HepG2 (cell line): ENCODE data around the gene ZNF581. TPM values are rescaled to one million over a fixed set of nuclear protein-coding genes. Genes with fewer than 3 reads are reported as not detected.

Source experiments
- ATAC-seq: fragments of 200-7000 bp; cut with Tn5 transposase; 3 replicates; pipeline ENCODE4 v1.9.1; 2020; ENCODE audit warnings: mild to moderate bottlenecking, moderate library complexity
- BruUV-seq: library from RNA; stranded (reverse); fragments of 400-500 nt; replicated peaks from 2 replicates; lab custom pipeline; 2021; lab: Mats Ljungman, UMichigan
- CTCF ChIA-PET: fragments of 300-600 bp; formaldehyde crosslinking; extraction: SDS; loops from one replicate; lab custom pipeline; 2021; ENCODE audit warnings: low total read pairs, inconsistent platforms, low intra/inter-chr PET ratio; lab: Yijun Ruan, JAX
- POLR2A ChIA-PET: fragments of 350-600 bp; sonication (Branson Sonifier 250); formaldehyde crosslinking; loops from one replicate; lab custom pipeline; 2020; ENCODE audit warnings: antibody characterized with exemption, inconsistent platforms; lab: Yijun Ruan, JAX
- DNase-seq: peaks from one replicate; pipeline ENCODE4 v3.0.0-alpha.2; 2015; ENCODE audit warnings: low spot score
- FAIRE-seq: peaks from 3 replicates; lab custom pipeline; 2011; peaks lifted over from hg19 to GRCh38; lab: Jason Lieb, UNC
- H2AFZ ChIP-seq: one replicate; pipeline ENCODE4 v1.6.1; 2011; ENCODE audit warnings: low read length, inconsistent platforms
- H3K27ac ChIP-seq: fragments of 300-600 bp; 3 replicates; pipeline ENCODE4 v1.8.0; 2011; ENCODE audit warnings: mixed run types, mild to moderate bottlenecking, mixed read lengths, low read length, inconsistent platforms; ENCODE audit not compliant: insufficient read depth; ENCODE audit errors: extremely low read length
- H3K27me3 ChIP-seq, 2 experiments: fragments of 200-600 bp in 1 of 2; 2 replicates in 1 of 2; 3 replicates in 1 of 2; pipeline versions ENCODE4 v1.6.0 to v1.8.0; 2011; ENCODE audit warnings: low read length in 2 of 2, mild to moderate bottlenecking in 2 of 2, moderate library complexity in 2 of 2, inconsistent platforms in 1 of 2; ENCODE audit not compliant: insufficient read depth in 2 of 2, control insufficient read depth in 1 of 2
- H3K36me3 ChIP-seq, 2 experiments: fragments of 200-600 bp in 1 of 2; replicated peaks in 1 of 2; 2 replicates in 1 of 2; 3 replicates in 1 of 2; pipeline versions ENCODE4 v1.5.1 to v1.8.0; 2011; ENCODE audit warnings: low read length in 2 of 2, inconsistent platforms in 1 of 2; ENCODE audit not compliant: insufficient read depth in 2 of 2, control insufficient read depth in 1 of 2
- H3K4me1 ChIP-seq: 2 replicates; pipeline ENCODE4 v1.5.1; 2012; ENCODE audit warnings: low read length, inconsistent platforms; ENCODE audit not compliant: insufficient read depth
- H3K4me2 ChIP-seq: 2 replicates; pipeline ENCODE4 v1.6.0; 2011; ENCODE audit warnings: low read depth, low read length, inconsistent platforms
- H3K4me3 ChIP-seq, 3 experiments: fragments of 200-600 bp in 1 of 3; sonication (generic), shearing (Covaris generic) in 1 of 3; replicated peaks in 1 of 3; 2 replicates each; pipeline ENCODE4 v1.5.1; 2011 to 2016; ENCODE audit warnings: low read length in 3 of 3, inconsistent platforms in 2 of 3, low read depth in 2 of 3, mild to moderate bottlenecking in 2 of 3, control low read depth in 1 of 3, mixed read lengths in 1 of 3; ENCODE audit not compliant: insufficient read depth in 1 of 3
- H3K79me2 ChIP-seq: one replicate; pipeline ENCODE4 v1.6.1; 2011; ENCODE audit warnings: low read length, inconsistent platforms; ENCODE audit not compliant: insufficient read depth
- H3K9ac ChIP-seq: 2 replicates; pipeline ENCODE4 v1.6.0; 2011; ENCODE audit warnings: mild to moderate bottlenecking, low read depth, low read length, inconsistent platforms; ENCODE audit not compliant: insufficient read depth
- H3K9me3 ChIP-seq: 2 replicates; pipeline ENCODE4 v1.5.1; 2012; ENCODE audit warnings: mild to moderate bottlenecking, low read length
- H4K20me1 ChIP-seq: 2 replicates; pipeline ENCODE4 v1.6.0; 2011; ENCODE audit warnings: inconsistent platforms, mild to moderate bottlenecking, low read length, moderate library complexity; ENCODE audit not compliant: insufficient read depth
- BORCS8-MEF2B ChIP-seq: sonication (generic); formaldehyde crosslinking; IDR thresholded peaks from 2 replicates; pipeline ENCODE4 v1.8.0; 2022; ENCODE audit warnings: mild to moderate bottlenecking, missing genetic modification reagents
- CCAR2 ChIP-seq: fragments of 200-400 bp; formaldehyde crosslinking; optimal IDR thresholded peaks from 2 replicates; pipeline ENCODE3; 2018; ENCODE audit warnings: low read depth, mild to moderate bottlenecking, low read length, moderate library complexity
- CHCHD3 ChIP-seq: sonication (generic); formaldehyde crosslinking; IDR thresholded peaks from 2 replicates; pipeline ENCODE4 v1.8.0; 2022; ENCODE audit warnings: mild to moderate bottlenecking, missing genetic modification reagents, moderate library complexity
- HDAC6 ChIP-seq: fragments of 200-600 bp; sonication (generic); IDR thresholded peaks from 2 replicates; pipeline ENCODE4 v1.7.0; 2017; ENCODE audit warnings: mild to moderate bottlenecking, antibody characterized with exemption, low read length, low read depth
- KMT2B ChIP-seq: IDR thresholded peaks from 2 replicates; pipeline ENCODE4 v1.6.1; 2016; ENCODE audit warnings: missing genetic modification reagents, missing compliant biosample characterization
- MXI1 ChIP-seq: IDR thresholded peaks from 3 replicates; pipeline ENCODE4 v1.6.1; 2012; ENCODE audit warnings: low read depth, low read length, inconsistent platforms, borderline replicate concordance
- NAIF1 ChIP-seq: sonication (generic); formaldehyde crosslinking; IDR thresholded peaks from 2 replicates; pipeline ENCODE4 v1.5.0; 2020; ENCODE audit warnings: mild to moderate bottlenecking, missing genetic modification reagents, borderline replicate concordance
- RXRB ChIP-seq: IDR thresholded peaks from 2 replicates; pipeline ENCODE4 v1.6.1; 2016; ENCODE audit warnings: borderline replicate concordance, missing genetic modification reagents, missing compliant biosample characterization
- SIN3B ChIP-seq: fragments of 150-350 bp; IDR thresholded peaks from 2 replicates; pipeline ENCODE4 v1.6.1; 2014; ENCODE audit warnings: low read length
- ZNF230 ChIP-seq: sonication (generic); formaldehyde crosslinking; IDR thresholded peaks from 2 replicates; pipeline ENCODE4 v1.4.0; 2020; ENCODE audit warnings: mild to moderate bottlenecking, missing genetic modification reagents
- ZNF569 ChIP-seq: sonication (generic); formaldehyde crosslinking; IDR thresholded peaks from 2 replicates; pipeline ENCODE4 v1.5.0; 2020; ENCODE audit warnings: mild to moderate bottlenecking, missing genetic modification reagents, moderate library complexity, borderline replicate concordance
- ZNF816 ChIP-seq: sonication (generic); formaldehyde crosslinking; IDR thresholded peaks from 2 replicates; pipeline ENCODE4 v1.8.0; 2022; ENCODE audit warnings: missing genetic modification reagents, mild to moderate bottlenecking, borderline replicate concordance
- WGBS: methylation state at CpG from one replicate; pipeline ENCODE4 v1.1.6; 2017; ENCODE audit warnings: low lambda C conversion rate; 5-methylcytosine and 5-hydroxymethylcytosine counted together
- in situ Hi-C: cut with HindIII; loops from 2 replicates; pipeline ENCODE4 v1.10.0; 2017; ENCODE audit warnings: low pct_unique_long_range_greater_than_20kb; ENCODE audit not compliant: extremely low pct_ligation_motif_present
- intact Hi-C: fragments of 100-400 bp; cut with micrococcal nuclease; formaldehyde crosslinking; loops from one replicate; pipeline ENCODE4 v1.10.0; 2022; ENCODE audit not compliant: unreplicated experiment
- polyA plus RNA-seq, 8 experiments: library from polyadenylated mRNA; depleted of rRNA in 3 of 8; stranded (reverse) in 7 of 8; unstranded in 1 of 8; fragments of >200 nt; fragmentation: Illumina TruSeq in 4 of 8; extraction: Trizol in 4 of 8; gene quantifications; 2 replicates each; pipeline versions ENCODE4 v1.2.1 to v1.2.3, GENCODE V29; 2011 to 2016; ENCODE audit warnings: low read depth in 4 of 8, missing spikeins in 1 of 8, mixed read lengths in 1 of 8; ENCODE audit not compliant: insufficient read depth in 1 of 8
- total RNA-seq, 5 experiments: library from RNA; depleted of rRNA; stranded (reverse); fragments of >200 nt; fragmentation: Illumina TruSeq; extraction: Trizol; gene quantifications; 2 replicates each; pipeline ENCODE4 v1.2.3, GENCODE V29; 2016; ENCODE audit warnings: low read depth in 1 of 5

The ZNF581 gene
- total and polyA plus RNA-seq, 2 of the 13 experiments (the other 11 are each of a cell fraction or from before 2014, with no cell fraction given) = 19.6 to 49.5 TPM

DNA sequence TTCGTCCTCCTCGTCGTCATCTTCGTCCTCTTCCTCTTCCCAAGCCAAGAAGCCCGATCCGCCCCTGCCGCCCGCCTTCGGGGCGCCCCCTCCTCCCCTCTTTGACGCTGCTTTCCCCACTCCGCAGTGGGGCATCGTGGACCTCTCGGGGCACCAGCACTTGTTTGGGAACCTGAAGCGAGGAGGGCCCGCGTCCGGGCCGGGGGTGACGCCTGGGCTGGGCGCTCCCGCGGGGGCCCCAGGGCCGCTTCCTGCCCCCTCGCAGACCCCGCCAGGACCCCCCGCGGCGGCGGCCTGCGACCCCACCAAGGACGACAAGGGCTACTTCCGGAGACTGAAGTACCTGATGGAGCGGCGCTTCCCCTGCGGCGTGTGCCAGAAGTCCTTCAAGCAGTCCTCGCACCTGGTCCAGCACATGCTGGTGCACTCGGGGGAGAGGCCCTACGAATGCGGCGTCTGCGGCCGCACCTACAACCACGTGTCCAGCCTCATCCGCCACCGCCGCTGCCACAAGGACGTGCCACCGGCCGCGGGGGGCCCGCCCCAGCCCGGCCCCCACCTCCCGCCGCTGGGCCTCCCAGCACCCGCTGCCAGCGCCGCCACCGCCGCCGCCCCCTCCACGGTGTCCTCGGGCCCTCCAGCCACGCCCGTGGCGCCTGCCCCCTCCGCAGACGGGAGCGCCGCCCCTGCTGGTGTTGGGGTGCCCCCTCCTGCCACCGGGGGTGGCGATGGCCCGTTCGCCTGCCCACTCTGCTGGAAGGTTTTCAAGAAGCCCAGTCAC lies 29.3 kb upstream of the ZNF581 start:
- Histone ChIP-seq H3K9ac (no peak overlapping the region), H3K4me3 (no peak overlapping the region), H2AFZ (no peak overlapping the region), H3K4me1 (peaks cover 8% of the 10 kb centered on the region), H3K27ac (no peak overlapping the region), H3K27me3 (no peaks in the 10 kb centered on the region), H3K4me2 (no peak overlapping the region), H4K20me1 (no peaks in the 10 kb centered on the region), H3K9me3 (no peaks in the 10 kb centered on the region), H3K79me2 (no peaks in the 10 kb centered on the region), H3K36me3 (peaks cover 2 to 4% of the 10 kb centered on the region in 2 experiments; a peak in 1 of 5 replicates)
- intact Hi-C loops (no loop called here), in situ Hi-C loops (no loop called here)
- no peak for TF ChIP-seq RXRB (CRISPR knock-in tag)
- no peak for TF ChIP-seq CHCHD3 (CRISPR knock-in tag)
- no peak for TF ChIP-seq MXI1
- no peak for TF ChIP-seq NAIF1 (CRISPR knock-in tag)
- no peak for TF ChIP-seq CCAR2
- no peak for TF ChIP-seq ZNF816 (CRISPR knock-in tag)
- no peak for TF ChIP-seq SIN3B
- no peak for TF ChIP-seq HDAC6
- TF ChIP-seq KMT2B = no peak
- no peak for TF ChIP-seq BORCS8-MEF2B
- TF ChIP-seq ZNF569 (CRISPR knock-in tag) = no peak
- no peak for TF ChIP-seq ZNF230 (CRISPR knock-in tag)
- WGBS = 98% methylated on average over 64 of the region's 75 CpGs
- CTCF ChIA-PET = no interaction called here
- no peak for ATAC-seq
- BruUV-seq = no TSS peak
- POLR2A ChIA-PET = no interaction called here
- DNase-seq = no peak
- FAIRE-seq = no peak
